GM12892 (cell line): ENCODE measurements around the gene PACS1.

ENCODE experiments used
- POLR2A ChIP-seq: IDR thresholded peaks from 2 replicates; pipeline ENCODE4 v1.6.1; 2011; ENCODE audit warnings: low read depth, low read length, control low read depth
- POLR2AphosphoS5 ChIP-seq: IDR thresholded peaks from 2 replicates; pipeline ENCODE4 v1.6.1; 2011; ENCODE audit warnings: low read depth, low read length, control low read depth
- TAF1 ChIP-seq: IDR thresholded peaks from 2 replicates; pipeline ENCODE4 v1.6.1; 2011; ENCODE audit warnings: low read depth, mild to moderate bottlenecking, control low read depth, low read length, borderline replicate concordance

DNA sequence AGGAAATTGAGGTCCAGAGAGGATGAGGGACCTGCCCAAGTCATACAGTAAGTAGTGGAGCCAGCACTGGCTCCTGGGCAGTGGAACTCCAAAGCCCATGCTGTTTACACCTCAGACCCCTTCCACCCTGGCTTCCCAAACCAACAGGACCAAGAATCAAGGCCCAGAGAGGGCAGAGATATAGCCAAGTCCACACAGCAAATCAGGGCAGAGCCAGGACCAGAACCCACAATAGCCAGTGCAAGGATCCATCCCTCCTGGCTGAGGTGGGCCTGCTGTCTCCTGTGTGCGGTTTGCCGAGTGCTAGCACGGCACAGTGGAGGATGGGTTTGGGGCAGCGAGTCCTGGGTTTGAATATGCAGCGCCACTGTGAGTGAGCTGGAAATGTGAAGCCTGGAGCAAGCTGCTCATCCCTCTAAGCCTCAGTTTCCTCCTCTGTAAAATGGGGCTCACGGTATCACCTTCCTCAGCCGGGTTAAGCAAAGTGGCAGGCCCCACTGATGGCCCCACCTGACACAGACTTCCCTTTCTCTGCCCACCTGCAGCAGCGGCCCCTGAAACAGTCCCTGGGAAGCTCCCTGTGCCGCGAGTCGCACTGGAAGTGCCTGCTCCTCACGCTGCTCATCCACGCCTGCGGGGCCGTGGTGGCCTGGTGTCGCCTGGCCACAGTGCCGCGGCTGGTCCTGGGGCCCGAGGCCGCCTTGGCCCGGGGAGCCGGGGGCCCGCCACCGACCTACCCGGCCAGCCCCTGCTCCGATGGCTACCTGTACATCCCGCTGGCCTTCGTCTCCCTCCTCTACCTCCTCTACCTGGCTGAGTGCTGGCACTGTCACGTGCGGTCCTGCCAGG lies 223.9 kb downstream of the PACS1 start:
- TF ChIP-seq POLR2A: no peak
- no peak for TF ChIP-seq POLR2AphosphoS5
- TF ChIP-seq TAF1: no peak
